GDM1 (cell line): Measurements from ENCODE around the gene ALK.

Experiments used
- DNase-seq: peaks from one replicate; lab custom pipeline; 2025; lab: John Stamatoyannopoulos, UW

ALK gene

GRCh38 chr2:29715655-29716054 is 205.7 kb downstream of the ALK start:
- DNase-seq: no peak

GRCh38 chr2:29714333-29714732 is 207.1 kb downstream of the ALK start:
- DNase-seq: no peak

GRCh38 chr2:29706171-29706720 is 215.1 kb downstream of the ALK start:
- DNase-seq: no peak

GRCh38 chr2:29705616-29706015 is 215.8 kb downstream of the ALK start:
- DNase-seq: no peak

- no peak for DNase-seq
Observed at GRCh38 chr2:29703336-29703735, 218.1 kb downstream of the ALK start.

GRCh38 chr2:29702276-29702675 is 219.1 kb downstream of the ALK start:
- no peak for DNase-seq

- DNase-seq: no peak
Observed at GRCh38 chr2:29700560-29700959, 220.8 kb downstream of the ALK start.

- no peak for DNase-seq
Observed at GRCh38 chr2:29699045-29699444, 222.3 kb downstream of the ALK start.

GRCh38 chr2:29698216-29698615 is 223.2 kb downstream of the ALK start:
- DNase-seq: no peak

- no peak for DNase-seq
Observed at GRCh38 chr2:29697715-29698114, 223.7 kb downstream of the ALK start.

GRCh38 chr2:29697181-29697580 is 224.2 kb downstream of the ALK start:
- DNase-seq: no peak

GRCh38 chr2:29694741-29695140 is 226.6 kb downstream of the ALK start:
- DNase-seq: no peak

- no peak for DNase-seq
Observed at GRCh38 chr2:29691391-29691950, 229.9 kb downstream of the ALK start.

GRCh38 chr2:29689666-29690065 is 231.7 kb downstream of the ALK start:
- DNase-seq: no peak

GRCh38 chr2:29688429-29688828 is 233.0 kb downstream of the ALK start:
- DNase-seq: no peak

- DNase-seq: no peak
Observed at GRCh38 chr2:29687121-29687520, 234.3 kb downstream of the ALK start.

GRCh38 chr2:29676886-29677453 is 244.4 kb downstream of the ALK start:
- no peak for DNase-seq

- no peak for DNase-seq
Observed at GRCh38 chr2:29664578-29664977, 256.8 kb downstream of the ALK start.

GRCh38 chr2:29663268-29663667 is 258.1 kb downstream of the ALK start:
- DNase-seq: no peak

GRCh38 chr2:29662861-29663260 is 258.5 kb downstream of the ALK start:
- no peak for DNase-seq

- no peak for DNase-seq
Observed at GRCh38 chr2:29660201-29660600, 261.2 kb downstream of the ALK start.

GRCh38 chr2:29659178-29659577 is 262.2 kb downstream of the ALK start:
- no peak for DNase-seq

GRCh38 chr2:29657674-29658073 is 263.7 kb downstream of the ALK start:
- DNase-seq: no peak
